H9 (cell line): ENCODE measurements around the gene KDM2A. TPM values are rescaled to one million over a fixed set of nuclear protein-coding genes. Genes with fewer than 3 reads are reported as not detected.
A peak's percentile ranks its signal among the peaks of the same experiment; 100 is the strongest.

Experiments used
- DNase-seq: peaks from one replicate; pipeline ENCODE4 v3.0.0-alpha.2; 2017
- H2AFZ ChIP-seq: one replicate; pipeline ENCODE4 v1.6.1; 2013; ENCODE audit warnings: mild to moderate bottlenecking, low read length, control low read depth, moderate library complexity
- H2AK5ac ChIP-seq: 2 replicates; pipeline ENCODE4 v1.6.1; 2013; ENCODE audit warnings: low read length, control low read depth, mixed read lengths; ENCODE audit not compliant: insufficient read length
- H2BK120ac ChIP-seq: one replicate; pipeline ENCODE4 v1.6.1; 2013; ENCODE audit warnings: low read depth, mild to moderate bottlenecking, low read length, control low read depth, inconsistent platforms; ENCODE audit not compliant: poor library complexity, severe bottlenecking
- H2BK12ac ChIP-seq: 2 replicates; pipeline ENCODE4 v1.6.1; 2013; ENCODE audit warnings: low read length, control low read depth, mixed read lengths, low read depth; ENCODE audit not compliant: insufficient read length
- H2BK15ac ChIP-seq: 2 replicates; pipeline ENCODE4 v1.6.1; 2013; ENCODE audit warnings: low read depth, low read length, control low read depth
- H2BK20ac ChIP-seq: one replicate; pipeline ENCODE4 v1.6.1; 2013; ENCODE audit warnings: low read depth, mild to moderate bottlenecking, low read length, control low read depth, inconsistent platforms; ENCODE audit not compliant: poor library complexity, severe bottlenecking
- H2BK5ac ChIP-seq: 2 replicates; pipeline ENCODE4 v1.6.1; 2013; ENCODE audit warnings: low read length, control low read depth, mixed read lengths; ENCODE audit not compliant: insufficient read length
- H3K14ac ChIP-seq: 2 replicates; pipeline ENCODE4 v1.6.1; 2013; ENCODE audit warnings: low read length, control low read depth; ENCODE audit not compliant: insufficient read depth
- H3K18ac ChIP-seq: 2 replicates; pipeline ENCODE4 v1.6.1; 2013; ENCODE audit warnings: low read depth, mild to moderate bottlenecking, mixed read lengths, low read length, control low read depth; ENCODE audit not compliant: insufficient read length
- H3K23ac ChIP-seq: 2 replicates; pipeline ENCODE4 v1.6.1; 2013; ENCODE audit warnings: low read length, control low read depth, mixed read lengths, low read depth; ENCODE audit not compliant: insufficient read length
- H3K23me2 ChIP-seq: 2 replicates; pipeline ENCODE4 v1.6.1; 2013; ENCODE audit warnings: low read depth, mild to moderate bottlenecking, mixed read lengths, low read length, control low read depth; ENCODE audit not compliant: insufficient read length, poor library complexity, severe bottlenecking
- H3K27ac ChIP-seq: 2 replicates; pipeline ENCODE4 v1.5.1; 2013; ENCODE audit warnings: low read length, control low read depth, mixed read lengths, low read depth; ENCODE audit not compliant: insufficient read length
- H3K27me3 ChIP-seq: 2 replicates; pipeline ENCODE4 v1.6.1; 2013; ENCODE audit warnings: low read length, control low read depth, inconsistent platforms; ENCODE audit not compliant: insufficient read depth
- H3K4ac ChIP-seq: 2 replicates; pipeline ENCODE4 v1.6.1; 2013; ENCODE audit warnings: low read depth, mild to moderate bottlenecking, control low read depth, inconsistent platforms, low read length, moderate library complexity
- H3K4me1 ChIP-seq: 2 replicates; pipeline ENCODE4 v1.6.1; 2013; ENCODE audit warnings: low read length, control low read depth, inconsistent platforms; ENCODE audit not compliant: insufficient read depth
- H3K4me2 ChIP-seq: 2 replicates; pipeline ENCODE4 v1.6.1; 2013; ENCODE audit warnings: low read length, control low read depth, mixed read lengths; ENCODE audit not compliant: insufficient read length, insufficient read depth
- H3K56ac ChIP-seq: 2 replicates; pipeline ENCODE4 v1.6.1; 2013; ENCODE audit warnings: low read depth, mild to moderate bottlenecking, mixed read lengths, low read length, control low read depth; ENCODE audit not compliant: insufficient read length
- H3K79me1 ChIP-seq: 2 replicates; pipeline ENCODE4 v1.6.1; 2013; ENCODE audit warnings: low read depth, mild to moderate bottlenecking, moderate library complexity, low read length, control low read depth, inconsistent platforms; ENCODE audit not compliant: insufficient read depth, poor library complexity, severe bottlenecking
- H3K79me2 ChIP-seq: 2 replicates; pipeline ENCODE4 v1.6.1; 2013; ENCODE audit warnings: low read length, control low read depth, inconsistent platforms; ENCODE audit not compliant: insufficient read depth
- H3K9ac ChIP-seq: 2 replicates; pipeline ENCODE4 v1.6.1; 2013; ENCODE audit warnings: low read length, control low read depth, mixed read lengths; ENCODE audit not compliant: insufficient read length; ENCODE audit errors: extremely low read depth
- H3K9me3 ChIP-seq: one replicate; pipeline ENCODE4 v1.6.1; 2013; ENCODE audit warnings: low read depth, low read length, inconsistent platforms; ENCODE audit not compliant: control insufficient read depth
- H3T11ph ChIP-seq: one replicate; pipeline ENCODE4 v1.6.1; 2013; ENCODE audit warnings: mild to moderate bottlenecking, low read length, control low read depth, inconsistent platforms
- H4K20me1 ChIP-seq: one replicate; pipeline ENCODE4 v1.6.1; 2013; ENCODE audit not compliant: control insufficient read depth, insufficient read length, insufficient read depth
- H4K5ac ChIP-seq: 2 replicates; pipeline ENCODE4 v1.6.1; 2013; ENCODE audit warnings: low read depth, mild to moderate bottlenecking, mixed read lengths, low read length, control low read depth; ENCODE audit not compliant: insufficient read length
- H4K8ac ChIP-seq: replicated peaks from 2 replicates; pipeline ENCODE4 v1.6.1; 2013; ENCODE audit warnings: low read length, control low read depth, mixed read lengths, low read depth; ENCODE audit not compliant: insufficient read length
- H4K91ac ChIP-seq: 2 replicates; pipeline ENCODE4 v1.6.1; 2013; ENCODE audit warnings: low read depth, mild to moderate bottlenecking, moderate library complexity, mixed read lengths, low read length, control low read depth; ENCODE audit not compliant: insufficient read length
- H3K27ac Mint-ChIP-seq, 3 experiments: 2 replicates in 2 of 3; 3 replicates in 1 of 3; pipeline ENCODE4 v1.8.0; 2020 to 2021; ENCODE audit warnings: mixed read lengths in 3 of 3, mild to moderate bottlenecking in 1 of 3, moderate library complexity in 1 of 3
- H3K27me3 Mint-ChIP-seq: 2 replicates; pipeline ENCODE4 v1.8.0; 2021; ENCODE audit warnings: low read depth, mild to moderate bottlenecking, moderate library complexity, mixed read lengths
- H3K36me3 Mint-ChIP-seq, 3 experiments: 2 replicates in 2 of 3; 3 replicates in 1 of 3; pipeline ENCODE4 v1.8.0; 2020 to 2021; ENCODE audit warnings: low read depth in 3 of 3, mixed read lengths in 3 of 3; ENCODE audit not compliant: insufficient read depth in 1 of 3
- H3K4me1 Mint-ChIP-seq, 2 experiments: 2 replicates each; pipeline ENCODE4 v1.8.0; 2020; ENCODE audit warnings: mixed read lengths in 2 of 2
- H3K4me3 Mint-ChIP-seq, 2 experiments: 2 replicates in 1 of 2; 3 replicates in 1 of 2; pipeline ENCODE4 v1.8.0; 2020 to 2021; ENCODE audit warnings: mild to moderate bottlenecking in 2 of 2, mixed read lengths in 2 of 2, moderate library complexity in 1 of 2
- H3K9me3 Mint-ChIP-seq, 2 experiments: 2 replicates in 1 of 2; 3 replicates in 1 of 2; pipeline ENCODE4 v1.8.0; 2020; ENCODE audit warnings: mild to moderate bottlenecking in 2 of 2, mixed read lengths in 2 of 2, moderate library complexity in 1 of 2
- WGBS: extraction: QIAGEN DNeasy Blood & Tissue Kit; methylation state at CpG from one replicate; pipeline ENCODE4 v1.1.7; 2013; ENCODE audit warnings: missing lambda C conversion rate, low lambda C conversion rate, mixed read lengths; ENCODE audit not compliant: insufficient read length; ENCODE audit errors: extremely low coverage; 5-methylcytosine and 5-hydroxymethylcytosine counted together
- total RNA-seq: library from RNA; stranded (reverse); gene quantifications from 2 replicates; pipeline ENCODE4 v1.2.1, GENCODE V29; 2021
- TF ChIP-seq, protein P1 (sequence below): fragments of 200-600 bp; sonication (generic); conservative IDR thresholded peaks from 3 replicates; pipeline ENCODE4 v1.8.0; 2021; ENCODE audit warnings: antibody characterized with exemption, mild to moderate bottlenecking

The KDM2A gene
- total RNA-seq, 1 experiment from 2014 or later = 85.9 TPM

DNA sequence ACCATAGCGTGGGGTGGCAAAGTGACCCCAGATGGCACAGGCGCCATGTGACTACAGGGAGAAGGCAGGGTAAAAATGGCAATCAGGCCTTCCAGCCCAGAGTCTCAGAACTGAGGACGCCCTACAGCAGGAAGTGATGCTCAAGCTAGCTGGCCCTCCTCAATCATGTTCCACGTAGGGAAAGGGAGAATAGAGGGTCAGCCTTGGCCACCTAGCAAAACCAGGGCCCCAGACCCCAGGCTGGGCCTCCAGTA, 169.1 kb downstream of the KDM2A start:
- Histone ChIP-seq H4K8ac (no peak overlapping the region), H2BK15ac (no peak overlapping the region), H3K9me3 (no peaks in the 10 kb centered on the region), H3K56ac (no peak overlapping the region), H3K9ac (peak overlapping the region; percentile 73), H3K27me3 (no peaks in the 10 kb centered on the region), H3K4ac (no peak overlapping the region), H3K79me1 (no peaks in the 10 kb centered on the region), H3K18ac (peak overlapping the region; percentile 66), H2AFZ (no peak overlapping the region), H3K4me1 (peaks cover 4% of the 10 kb centered on the region; the same call in 1 of the 2 replicates), H3K23me2 (peaks cover 6% of the 10 kb centered on the region), H3K27ac (peak overlapping the region; percentile 64), H3K4me2 (peak overlapping the region; percentile 84), H3K23ac (no peak overlapping the region), H3T11ph (no peak overlapping the region), H4K5ac (no peak overlapping the region), H4K91ac (no peak overlapping the region), H2BK12ac (no peak overlapping the region), H2BK120ac (no peak overlapping the region), H3K14ac (peak overlapping the region; percentile 81), H4K20me1 (no peaks in the 10 kb centered on the region), H3K79me2 (no peaks in the 10 kb centered on the region), H2BK20ac (no peak overlapping the region), H2AK5ac (no peak overlapping the region), H2BK5ac (no peak overlapping the region)
- TF ChIP-seq, protein P1, sequence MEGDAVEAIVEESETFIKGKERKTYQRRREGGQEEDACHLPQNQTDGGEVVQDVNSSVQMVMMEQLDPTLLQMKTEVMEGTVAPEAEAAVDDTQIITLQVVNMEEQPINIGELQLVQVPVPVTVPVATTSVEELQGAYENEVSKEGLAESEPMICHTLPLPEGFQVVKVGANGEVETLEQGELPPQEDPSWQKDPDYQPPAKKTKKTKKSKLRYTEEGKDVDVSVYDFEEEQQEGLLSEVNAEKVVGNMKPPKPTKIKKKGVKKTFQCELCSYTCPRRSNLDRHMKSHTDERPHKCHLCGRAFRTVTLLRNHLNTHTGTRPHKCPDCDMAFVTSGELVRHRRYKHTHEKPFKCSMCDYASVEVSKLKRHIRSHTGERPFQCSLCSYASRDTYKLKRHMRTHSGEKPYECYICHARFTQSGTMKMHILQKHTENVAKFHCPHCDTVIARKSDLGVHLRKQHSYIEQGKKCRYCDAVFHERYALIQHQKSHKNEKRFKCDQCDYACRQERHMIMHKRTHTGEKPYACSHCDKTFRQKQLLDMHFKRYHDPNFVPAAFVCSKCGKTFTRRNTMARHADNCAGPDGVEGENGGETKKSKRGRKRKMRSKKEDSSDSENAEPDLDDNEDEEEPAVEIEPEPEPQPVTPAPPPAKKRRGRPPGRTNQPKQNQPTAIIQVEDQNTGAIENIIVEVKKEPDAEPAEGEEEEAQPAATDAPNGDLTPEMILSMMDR = no peak
- peaks cover 16 to 17% of the 10 kb centered on the region in 2 experiments for H3K4me1 Mint-ChIP-seq
- H3K27ac Mint-ChIP-seq = peak overlapping the region; percentile 77 to 98 (median 94); a peak in 4 of 7 replicates
- H3K36me3 Mint-ChIP-seq = peaks cover 10 to 48% (median 23%) of the 10 kb centered on the region in 3 experiments; a peak in 6 of 7 replicates
- DNase-seq = no peak
- peak overlapping the region; percentile 69 to 70 for H3K4me3 Mint-ChIP-seq
- no peaks in the 10 kb centered on the region; a peak in 1 of 5 replicates for H3K9me3 Mint-ChIP-seq
- peaks cover 2% of the 10 kb centered on the region; the same call in 1 of the 2 replicates for H3K27me3 Mint-ChIP-seq
- no CpG with 5 or more reads among the region's 4 CpGs for WGBS
